ENCODE results near the gene EIF5B.

DNA sequence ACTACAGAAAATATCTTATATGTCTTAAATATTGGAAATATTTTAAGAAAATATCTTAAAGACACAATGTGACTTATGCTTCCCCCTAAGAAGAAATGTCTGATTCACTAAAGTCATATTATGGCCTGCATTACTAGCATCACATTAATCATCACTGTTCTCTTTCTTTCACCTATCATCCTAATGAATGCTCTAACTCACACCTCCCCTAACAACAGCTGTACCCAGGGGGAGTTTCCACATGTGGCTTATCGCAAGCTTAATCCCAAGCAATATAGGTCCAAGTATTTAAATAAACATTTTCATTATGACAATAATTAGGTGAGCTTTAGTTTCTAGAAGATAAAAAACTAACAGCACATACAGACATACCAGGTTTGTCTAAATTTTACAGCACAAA is 113.0 kb downstream of the EIF5B start:
- TF ChIP-seq, protein P1, sequence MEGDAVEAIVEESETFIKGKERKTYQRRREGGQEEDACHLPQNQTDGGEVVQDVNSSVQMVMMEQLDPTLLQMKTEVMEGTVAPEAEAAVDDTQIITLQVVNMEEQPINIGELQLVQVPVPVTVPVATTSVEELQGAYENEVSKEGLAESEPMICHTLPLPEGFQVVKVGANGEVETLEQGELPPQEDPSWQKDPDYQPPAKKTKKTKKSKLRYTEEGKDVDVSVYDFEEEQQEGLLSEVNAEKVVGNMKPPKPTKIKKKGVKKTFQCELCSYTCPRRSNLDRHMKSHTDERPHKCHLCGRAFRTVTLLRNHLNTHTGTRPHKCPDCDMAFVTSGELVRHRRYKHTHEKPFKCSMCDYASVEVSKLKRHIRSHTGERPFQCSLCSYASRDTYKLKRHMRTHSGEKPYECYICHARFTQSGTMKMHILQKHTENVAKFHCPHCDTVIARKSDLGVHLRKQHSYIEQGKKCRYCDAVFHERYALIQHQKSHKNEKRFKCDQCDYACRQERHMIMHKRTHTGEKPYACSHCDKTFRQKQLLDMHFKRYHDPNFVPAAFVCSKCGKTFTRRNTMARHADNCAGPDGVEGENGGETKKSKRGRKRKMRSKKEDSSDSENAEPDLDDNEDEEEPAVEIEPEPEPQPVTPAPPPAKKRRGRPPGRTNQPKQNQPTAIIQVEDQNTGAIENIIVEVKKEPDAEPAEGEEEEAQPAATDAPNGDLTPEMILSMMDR (IDR thresholded peaks at IDR 0.05), result no peak
- TF ChIP-seq EZH2 (IDR thresholded peaks at IDR 0.05), result no peak

All from neural progenitor cell (in vitro differentiated cells).